ENCODE data around the gene PRSS12. TPM values are rescaled to one million over a fixed set of nuclear protein-coding genes. Genes with fewer than 3 reads are reported as not detected.
A peak's percentile ranks its signal among the peaks of the same experiment; 100 is the strongest.

The PRSS12 gene
- total and polyA plus RNA-seq, 7 experiments from 2014 or later, result 0.07 TPM; not detected in 6

DNA sequence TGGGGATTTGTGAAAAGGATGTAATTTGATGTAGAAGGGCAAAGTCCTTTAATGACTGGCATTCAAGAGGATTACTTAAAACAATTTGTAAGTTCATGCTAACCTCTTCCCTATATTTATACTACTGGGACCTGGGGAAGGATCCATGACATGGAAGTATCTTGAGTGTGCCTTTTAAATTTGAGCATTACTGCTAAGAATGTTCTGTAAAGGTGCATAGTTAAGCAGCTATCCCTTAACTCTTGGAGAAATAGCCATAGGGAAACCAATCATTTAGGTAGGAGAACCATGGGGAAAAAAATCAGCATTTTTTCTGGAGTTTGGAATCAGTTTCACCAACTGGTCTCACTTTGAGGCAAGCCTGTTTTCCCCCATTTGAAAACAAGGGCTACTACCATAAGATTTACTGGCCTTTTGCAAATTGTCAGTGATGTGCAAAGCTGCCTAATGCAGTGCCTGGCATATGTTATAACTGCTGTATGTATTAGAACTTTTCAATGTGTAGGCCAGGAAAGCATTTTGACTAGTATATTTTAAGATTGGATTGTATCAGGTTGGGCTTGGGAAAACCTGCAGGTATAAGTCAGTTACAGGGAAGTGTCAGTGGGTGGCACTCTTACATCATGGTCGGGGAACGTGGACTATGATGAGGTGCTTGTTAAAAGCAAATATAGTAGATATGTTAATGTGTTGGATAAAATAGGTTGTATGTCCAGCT is 72.1 kb downstream of the PRSS12 start:
- peaks cover 0 to 25% (median 9%) of the 10 kb centered on the region in 5 donors for H3K36me3 Mint-ChIP-seq
- H3K4me3 ChIP-seq (ENCODE audit: low read length), result peak overlapping the region; percentile 80
- no peaks in the 10 kb centered on the region for H3K27me3 ChIP-seq (ENCODE audit: control insufficient read depth in 2 of 2, insufficient read depth in 2 of 2, low read length in 2 of 2)
- peaks cover 24 to 67% (median 49%) of the 10 kb centered on the region in 7 donors for H3K4me1 Mint-ChIP-seq
- peaks cover 16 to 20% of the 10 kb centered on the region in 2 donors for H3K4me1 ChIP-seq (ENCODE audit: control insufficient read depth in 2 of 2, insufficient read depth in 2 of 2, low read length in 2 of 2)
- H3K27me3 Mint-ChIP-seq, result no peaks in the 10 kb centered on the region
- ChIA-PET CTCF (interaction anchor here (0.5 kb wide), 1 partner anchor 85 kb away, joined by 3 read pairs; no protein-coding TSS in a partner anchor), POLR2A (no interaction called here)
- no peaks in the 10 kb centered on the region for H3K9me3 ChIP-seq (ENCODE audit: control insufficient read depth in 2 of 3, low read length in 3 of 3)
- H3K9me3 Mint-ChIP-seq, result peaks cover 0 to 4% (median 0%) of the 10 kb centered on the region in 11 donors
- intact Hi-C loops (cut with micrococcal nuclease), result loop anchor here (1.0 kb wide), 4 partner anchors 73 to 610 kb away; partner anchors contain the start of genes PRSS12 (in 2 of the 2) and METTL14 (in 1 of the 2)
- DNase-seq (peak in 6 of 9 donors; percentile 27 to 56 (median 41)), ATAC-seq (no peak)
- H3K27ac Mint-ChIP-seq, result peak overlapping the region in 8 of 9 donors; percentile 54 to 99 (median 84)
- peaks cover 0 to 8% (median 0%) of the 10 kb centered on the region in 3 experiments for H3K36me3 ChIP-seq (ENCODE audit: control insufficient read depth in 2 of 3, insufficient read depth in 3 of 3, low read length in 3 of 3)
- peak overlapping the region; percentile 52 to 98 (median 92) for H3K4me3 Mint-ChIP-seq
- H3K27ac ChIP-seq (ENCODE audit: low read depth, low read length), result peak overlapping the region; percentile 94

DNA sequence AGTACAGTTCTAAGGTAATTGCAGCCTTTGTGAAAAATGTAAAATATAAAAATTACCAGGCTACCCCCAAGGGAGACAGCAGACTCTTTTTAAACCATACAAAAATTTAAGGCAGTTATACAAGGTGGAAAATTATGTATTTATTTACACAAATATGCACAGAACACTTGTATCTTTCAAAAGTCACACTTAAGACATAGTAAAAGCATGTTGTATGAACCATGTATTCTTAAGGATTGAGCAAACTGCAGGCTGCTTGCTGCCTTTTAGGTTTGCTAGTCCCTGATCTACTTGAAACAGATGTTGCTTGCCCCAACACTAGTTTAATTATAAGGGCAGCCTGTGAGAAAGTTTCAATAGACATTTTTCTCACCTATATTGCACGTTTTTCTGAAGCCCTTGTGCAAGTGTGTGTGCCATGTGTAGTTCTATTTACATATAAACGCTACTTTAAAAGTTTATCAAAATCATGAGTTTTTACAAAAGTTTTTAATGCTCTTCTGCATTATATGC is 72.8 kb downstream of the PRSS12 start:
- POLR2A ChIA-PET, result no interaction called here
- peaks cover 24 to 67% (median 49%) of the 10 kb centered on the region in 7 donors for H3K4me1 Mint-ChIP-seq
- H3K4me3 Mint-ChIP-seq, result peak overlapping the region; percentile 91 to 98 (median 94)
- H3K27ac Mint-ChIP-seq, result peak overlapping the region in 8 of 9 donors; percentile 93 to 99 (median 98)
- CTCF ChIA-PET, result no interaction called here
- H3K4me3 ChIP-seq (ENCODE audit: low read length), result peak overlapping the region; percentile 80
- DNase-seq, result peak in 1 of 9 donors; percentile 2
- intact Hi-C loops (cut with micrococcal nuclease), result loop anchor here (2.0 to 10.0 kb wide), 8 partner anchors 108 to 1345 kb away; partner anchors contain the start of genes USP53 (in 2 of the 2) and PDE5A (in 1 of the 2)
- no peaks in the 10 kb centered on the region for H3K27me3 ChIP-seq (ENCODE audit: control insufficient read depth in 2 of 2, insufficient read depth in 2 of 2, low read length in 2 of 2)
- no peaks in the 10 kb centered on the region for H3K9me3 ChIP-seq (ENCODE audit: control insufficient read depth in 2 of 3, low read length in 3 of 3)
- peaks cover 0 to 4% (median 0%) of the 10 kb centered on the region in 11 donors for H3K9me3 Mint-ChIP-seq
- no peak for ATAC-seq
- H3K4me1 ChIP-seq (ENCODE audit: control insufficient read depth in 2 of 2, insufficient read depth in 2 of 2, low read length in 2 of 2), result peaks cover 16 to 20% of the 10 kb centered on the region in 2 donors
- peak overlapping the region; percentile 94 for H3K27ac ChIP-seq (ENCODE audit: low read depth, low read length)
- H3K36me3 ChIP-seq (ENCODE audit: control insufficient read depth in 2 of 3, insufficient read depth in 3 of 3, low read length in 3 of 3), result peaks cover 0 to 8% (median 0%) of the 10 kb centered on the region in 3 experiments
- H3K27me3 Mint-ChIP-seq, result no peaks in the 10 kb centered on the region
- H3K36me3 Mint-ChIP-seq, result peaks cover 0 to 25% (median 9%) of the 10 kb centered on the region in 5 donors

DNA sequence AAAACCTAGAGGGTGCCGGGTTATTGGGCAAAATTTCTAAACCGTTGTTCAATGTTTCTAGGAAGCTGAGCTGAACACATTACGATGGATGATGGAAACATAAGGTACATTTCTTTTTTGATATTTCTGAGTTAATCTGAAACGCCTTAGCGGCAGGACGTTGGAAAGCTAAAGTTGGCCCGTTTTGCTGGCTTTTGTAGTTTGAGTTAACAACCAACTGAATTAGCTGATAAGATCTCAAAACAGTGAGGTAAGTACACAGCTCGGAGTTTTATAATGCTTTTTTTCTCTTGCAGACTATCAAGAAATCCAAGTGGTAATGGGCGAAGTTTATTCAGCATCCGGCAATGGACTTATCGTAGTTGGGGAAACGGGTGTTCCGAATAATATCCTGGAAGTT is 73.5 kb downstream of the PRSS12 start:
- Histone ChIP-seq H3K9me3 (ENCODE audit: control insufficient read depth in 2 of 3, low read length in 3 of 3) (no peaks in the 10 kb centered on the region), H3K36me3 (ENCODE audit: control insufficient read depth in 2 of 3, insufficient read depth in 3 of 3, low read length in 3 of 3) (peaks cover 0 to 8% (median 0%) of the 10 kb centered on the region in 3 experiments), H3K4me3 (ENCODE audit: low read length) (peak overlapping the region; percentile 80), H3K27me3 (ENCODE audit: control insufficient read depth in 2 of 2, insufficient read depth in 2 of 2, low read length in 2 of 2) (no peaks in the 10 kb centered on the region), H3K4me1 (ENCODE audit: control insufficient read depth in 2 of 2, insufficient read depth in 2 of 2, low read length in 2 of 2) (peaks cover 16 to 20% of the 10 kb centered on the region in 2 donors), H3K27ac (ENCODE audit: low read depth, low read length) (peak overlapping the region; percentile 94)
- POLR2A ChIA-PET, result no interaction called here
- CTCF ChIA-PET, result no interaction called here
- DNase-seq (peak in 6 of 9 donors; percentile 27 to 58 (median 44)), ATAC-seq (no peak)
- Mint-ChIP-seq H3K36me3 (peaks cover 0 to 25% (median 9%) of the 10 kb centered on the region in 5 donors), H3K27me3 (no peaks in the 10 kb centered on the region), H3K27ac (peak overlapping the region; percentile 93 to 99 (median 98)), H3K4me1 (peaks cover 24 to 62% (median 49%) of the 10 kb centered on the region in 7 donors), H3K9me3 (peaks cover 0 to 4% (median 0%) of the 10 kb centered on the region in 11 donors), H3K4me3 (peak overlapping the region; percentile 91 to 98 (median 94))
- intact Hi-C loops (cut with micrococcal nuclease), result loop anchor here (2.0 to 10.0 kb wide), 8 partner anchors 107 to 1345 kb away; partner anchors contain the start of genes USP53 (in 2 of the 2) and PDE5A (in 1 of the 2)

DNA sequence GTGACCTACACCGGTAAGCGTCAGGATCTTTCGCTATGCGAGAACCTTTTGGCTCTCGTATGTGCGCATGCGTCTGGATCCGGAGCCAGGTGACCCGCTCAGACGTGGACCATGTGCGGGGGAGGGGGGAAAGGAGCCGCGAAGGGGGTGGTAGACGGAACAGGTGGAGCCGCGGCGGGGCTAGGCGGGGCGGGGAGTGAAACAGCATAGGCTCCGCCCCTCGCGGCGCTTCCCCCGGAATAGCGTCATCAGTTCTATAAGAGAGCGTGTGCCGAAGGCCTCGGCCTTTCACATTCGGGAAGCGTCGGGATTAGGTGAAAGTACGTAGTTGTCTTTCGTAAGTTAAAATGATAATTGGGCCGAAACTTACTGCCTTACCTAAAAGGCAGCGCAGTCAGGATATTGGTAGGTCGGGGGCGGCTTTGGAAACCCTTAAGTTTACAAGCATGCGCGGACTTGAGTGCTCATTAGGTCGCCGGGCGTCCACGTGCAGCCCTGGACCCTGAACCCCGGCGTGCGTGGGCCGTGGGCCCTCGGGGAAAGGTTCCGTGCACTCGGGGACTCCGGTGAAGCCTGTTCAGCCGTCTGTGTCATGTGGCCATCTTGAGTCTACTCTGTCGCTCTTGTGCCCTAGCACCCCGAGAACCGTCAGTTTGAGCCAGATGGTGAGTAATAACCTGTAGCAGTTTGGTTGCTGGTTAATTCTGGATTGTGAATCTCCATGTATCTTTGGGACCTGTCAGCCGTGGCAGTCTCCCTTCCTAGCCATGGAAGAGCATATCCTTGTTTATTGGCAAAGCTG is 74.1 kb downstream of the PRSS12 start:
- peaks cover 0 to 25% (median 9%) of the 10 kb centered on the region in 5 donors for H3K36me3 Mint-ChIP-seq
- intact Hi-C loops (cut with micrococcal nuclease), result loop anchor here (1.0 to 10.0 kb wide), 14 partner anchors 12 to 1788 kb away; partner anchors contain the start of genes USP53 (in 2 of the 2), MAD2L1 (in 1 of the 2), METTL14 (in 1 of the 2) and PDE5A (in 1 of the 2)
- Histone ChIP-seq H3K9me3 (ENCODE audit: control insufficient read depth in 2 of 3, low read length in 3 of 3) (no peaks in the 10 kb centered on the region), H3K36me3 (ENCODE audit: control insufficient read depth in 2 of 3, insufficient read depth in 3 of 3, low read length in 3 of 3) (peaks cover 0 to 8% (median 0%) of the 10 kb centered on the region in 3 experiments), H3K4me3 (ENCODE audit: low read length) (peak overlapping the region; percentile 80), H3K27ac (ENCODE audit: low read depth, low read length) (peak overlapping the region; percentile 94), H3K27me3 (ENCODE audit: control insufficient read depth in 2 of 2, insufficient read depth in 2 of 2, low read length in 2 of 2) (no peaks in the 10 kb centered on the region), H3K4me1 (ENCODE audit: control insufficient read depth in 2 of 2, insufficient read depth in 2 of 2, low read length in 2 of 2) (peaks cover 16 to 20% of the 10 kb centered on the region in 2 donors)
- peaks cover 0 to 4% (median 0%) of the 10 kb centered on the region in 11 donors for H3K9me3 Mint-ChIP-seq
- no peaks in the 10 kb centered on the region for H3K27me3 Mint-ChIP-seq
- ATAC-seq (peak; percentile 98), DNase-seq (peak; percentile 91 to 99 (median 95))
- POLR2A ChIA-PET, result no interaction called here
- H3K4me3 Mint-ChIP-seq, result peak overlapping the region; percentile 91 to 98 (median 94)
- CTCF ChIA-PET, result no interaction called here
- peaks cover 24 to 58% (median 48%) of the 10 kb centered on the region in 7 donors for H3K4me1 Mint-ChIP-seq
- peak overlapping the region; percentile 93 to 99 (median 98) for H3K27ac Mint-ChIP-seq

DNA sequence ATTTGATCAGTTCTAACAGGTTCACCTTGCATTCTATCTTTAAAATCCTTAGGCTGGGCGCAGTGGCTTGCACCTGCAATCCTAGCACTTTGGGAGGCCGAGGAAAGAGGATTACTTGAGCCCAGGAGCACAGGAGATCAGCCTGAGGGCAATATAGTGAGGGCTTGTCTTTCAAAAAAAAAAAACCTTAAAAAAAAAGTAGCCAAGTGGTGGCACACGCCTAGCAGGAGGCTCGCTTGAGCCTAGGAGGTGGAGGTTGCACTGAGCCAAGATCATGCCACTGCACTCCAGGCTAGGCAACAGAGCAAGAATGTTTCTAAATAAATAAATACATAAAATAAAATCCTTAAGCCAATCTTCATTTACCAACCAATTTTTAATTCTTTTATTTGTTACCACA is 75.6 kb downstream of the PRSS12 start:
- CTCF ChIA-PET, result no interaction called here
- H3K4me1 Mint-ChIP-seq, result peaks cover 22 to 45% (median 33%) of the 10 kb centered on the region in 7 donors
- peaks cover 0 to 4% (median 0%) of the 10 kb centered on the region in 11 donors for H3K9me3 Mint-ChIP-seq
- no peak for DNase-seq
- POLR2A ChIA-PET, result interaction anchor here (0.6 kb wide), 1 partner anchor 732 kb away, joined by 3 read pairs; no protein-coding TSS in a partner anchor
- peaks cover 16 to 20% of the 10 kb centered on the region in 2 donors for H3K4me1 ChIP-seq (ENCODE audit: control insufficient read depth in 2 of 2, insufficient read depth in 2 of 2, low read length in 2 of 2)
- intact Hi-C loops (cut with micrococcal nuclease), result loop anchor here (5.0 to 10.0 kb wide), 4 partner anchors 105 to 1348 kb away; partner anchors contain the start of gene PDE5A (in 1 of the 2)
- H3K36me3 Mint-ChIP-seq, result peaks cover 0 to 24% (median 8%) of the 10 kb centered on the region in 5 donors
- H3K36me3 ChIP-seq (ENCODE audit: control insufficient read depth in 2 of 3, insufficient read depth in 3 of 3, low read length in 3 of 3), result no peaks in the 10 kb centered on the region
- no peak for ATAC-seq
- H3K27me3 ChIP-seq (ENCODE audit: control insufficient read depth in 2 of 2, insufficient read depth in 2 of 2, low read length in 2 of 2), result no peaks in the 10 kb centered on the region
- H3K27ac ChIP-seq (ENCODE audit: low read depth, low read length), result peak overlapping the region; percentile 94
- H3K27me3 Mint-ChIP-seq, result no peaks in the 10 kb centered on the region
- H3K9me3 ChIP-seq (ENCODE audit: control insufficient read depth in 2 of 3, low read length in 3 of 3), result no peaks in the 10 kb centered on the region
- peak overlapping the region in 8 of 9 donors; percentile 70 to 99 (median 98) for H3K27ac Mint-ChIP-seq
- H3K4me3 Mint-ChIP-seq, result peak overlapping the region in 9 of 10 donors; percentile 11 to 94 (median 28)
- no peak overlapping the region for H3K4me3 ChIP-seq (ENCODE audit: low read length)

Data from naive thymus-derived CD4-positive, alpha-beta T cell (primary cell).